Mucosa of descending colon (tissue), 3 donors: ENCODE data around the gene MYOM3. TPM values are rescaled to one million over a fixed set of nuclear protein-coding genes. Genes with fewer than 3 reads are reported as not detected.
"Not testable (repeated sequence)": the region's sequence is repeated elsewhere in the genome, so short reads cannot be mapped to it uniquely, and the experiment has no call there.

Experiments
- ATAC-seq: fragments of 200-7000 bp; cut with Tn5 transposase; one replicate; pipeline ENCODE4 v1.9.1; 2020; ENCODE audit warnings: mild to moderate bottlenecking, moderate library complexity
- DNase-seq, 3 donors: peaks; one replicate each; pipeline ENCODE4 v3.0.0-alpha.2; 2020
- H3K36me3 ChIP-seq: fragments of 200-600 bp; one replicate; pipeline ENCODE4 v1.8.0; 2021; ENCODE audit warnings: low read depth, mild to moderate bottlenecking
- H3K4me1 ChIP-seq: fragments of 200-600 bp; one replicate; pipeline ENCODE4 v1.8.0; 2021; ENCODE audit warnings: low read depth, mild to moderate bottlenecking
- H3K4me3 ChIP-seq: fragments of 200-600 bp; one replicate; pipeline ENCODE4 v1.8.0; 2021; ENCODE audit warnings: mild to moderate bottlenecking
- H3K9me3 ChIP-seq: fragments of 200-600 bp; one replicate; pipeline ENCODE4 v1.8.0; 2021; ENCODE audit warnings: mild to moderate bottlenecking
- CTCF ChIP-seq: fragments of 200-600 bp; IDR thresholded peaks from one replicate; pipeline ENCODE4 v1.8.0; 2022; ENCODE audit warnings: antibody characterized with exemption, mild to moderate bottlenecking
- intact Hi-C, 2 donors: fragments of 100-400 bp; cut with DNase I in 1 of 2; cut with micrococcal nuclease in 1 of 2; formaldehyde crosslinking; loops; one replicate each; pipeline versions ENCODE4 v1.11.0 to v1.11.1; 2022; cut with DNase I, micrococcal nuclease
- total RNA-seq, 3 donors: library from RNA; stranded (reverse); fragmentation: NEBNext Ultra II Directional in 2 of 3; extraction: Animal tissue kit (Norgen Biotek cat#: 25700) in 2 of 3; gene quantifications; one replicate each; pipeline versions ENCODE4 v1.2.1 to v1.2.4, GENCODE V29; 2021 to 2023
- donor health status: DM: no; HTN: no; CAD: no; lungs with moderate emphysema.
- donor health status: DM: no; HTN: no; CAD: no.
- donor health status: DM: no; HTN: yes; CAD: no.

Gene MYOM3
- total RNA-seq, 3 donors from 2014 or later = 2.6 to 3.4 (median 2.7) TPM

GRCh38 chr1:24045771-24046170 lies 66.2 kb downstream of the MYOM3 start:
- no peak overlapping the region for H3K4me3 ChIP-seq
- peak; percentile 23 for ATAC-seq
- DNase-seq = no peak
- intact Hi-C loops = no loop called here
- no peaks in the 10 kb centered on the region for H3K4me1 ChIP-seq
- no peaks in the 10 kb centered on the region for H3K36me3 ChIP-seq
- no peak for TF ChIP-seq CTCF
- no peaks in the 10 kb centered on the region for H3K9me3 ChIP-seq

GRCh38 chr1:24044672-24045071 lies 67.3 kb downstream of the MYOM3 start:
- intact Hi-C loops, H3K36me3 ChIP-seq, ATAC-seq, H3K4me3 ChIP-seq, H3K9me3 ChIP-seq, H3K4me1 ChIP-seq, DNase-seq: not testable (repeated sequence)

- Histone ChIP-seq H3K9me3 (no peaks in the 10 kb centered on the region), H3K36me3 (no peaks in the 10 kb centered on the region), H3K4me1 (no peaks in the 10 kb centered on the region), H3K4me3 (no peak overlapping the region)
- no peak for TF ChIP-seq CTCF
- DNase-seq (no peak), ATAC-seq (no peak)
- intact Hi-C loops = no loop called here
Measured at GRCh38 chr1:24043345-24044032, 68.4 kb downstream of the MYOM3 start.

- Histone ChIP-seq H3K4me1 (no peaks in the 10 kb centered on the region), H3K36me3 (no peaks in the 10 kb centered on the region), H3K9me3 (no peaks in the 10 kb centered on the region), H3K4me3 (no peak overlapping the region)
- no peak for ATAC-seq
- no peak for DNase-seq
- intact Hi-C loops = no loop called here
- TF ChIP-seq CTCF = no peak
Measured at GRCh38 chr1:24042315-24042714, 69.6 kb downstream of the MYOM3 start.

GRCh38 chr1:24036088-24036487 lies 75.8 kb downstream of the MYOM3 start:
- DNase-seq = no peak
- Histone ChIP-seq H3K9me3 (no peaks in the 10 kb centered on the region), H3K4me1 (no peaks in the 10 kb centered on the region), H3K4me3 (no peak overlapping the region), H3K36me3 (no peaks in the 10 kb centered on the region)
- no peak for TF ChIP-seq CTCF
- intact Hi-C loops = no loop called here
- no peak for ATAC-seq

- no peaks in the 10 kb centered on the region for H3K36me3 ChIP-seq
- DNase-seq (no peak), ATAC-seq (no peak)
- intact Hi-C loops = no loop called here
- H3K9me3 ChIP-seq = no peaks in the 10 kb centered on the region
- H3K4me3 ChIP-seq = no peak overlapping the region
- TF ChIP-seq CTCF = no peak
- H3K4me1 ChIP-seq = no peaks in the 10 kb centered on the region
Measured at GRCh38 chr1:24032981-24033380, 79.0 kb downstream of the MYOM3 start.

GRCh38 chr1:24030976-24031516 lies 80.9 kb downstream of the MYOM3 start:
- H3K36me3 ChIP-seq, intact Hi-C loops, H3K4me3 ChIP-seq, DNase-seq, H3K9me3 ChIP-seq, H3K4me1 ChIP-seq, ATAC-seq: not testable (repeated sequence)
